Common myeloid progenitor, CD34-positive (primary cell): ENCODE data around the gene SIX4.

Source experiments
- CTCF ChIA-PET: fragments of 350-600 bp; sonication (Branson Sonifier 250); formaldehyde crosslinking; loops from one replicate; lab custom pipeline; 2021; ENCODE audit warnings: antibody characterized with exemption; lab: Charles Lee
- POLR2A ChIA-PET: fragments of 350-600 bp; sonication (Branson Sonifier 250); formaldehyde crosslinking; loops from one replicate; lab custom pipeline; 2021; ENCODE audit warnings: antibody characterized with exemption; lab: Charles Lee
- DNase-seq, 3 donors: peaks; one replicate each; pipeline versions ENCODE4 v3.0.0 to v3.0.0-alpha.2; 2013
- H3K27ac ChIP-seq, 2 experiments: 1 replicate in 1 of 2; 2 replicates in 1 of 2; pipeline ENCODE4 v1.7.0; 2013; ENCODE audit warnings: inconsistent platforms in 2 of 2, low read length in 2 of 2, mild to moderate bottlenecking in 2 of 2, low read depth in 1 of 2, moderate library complexity in 1 of 2; ENCODE audit not compliant: severe bottlenecking in 2 of 2, insufficient read depth in 1 of 2, poor library complexity in 1 of 2
- H3K27me3 ChIP-seq, 5 experiments: replicated peaks in 2 of 5; 1 replicate in 3 of 5; 2 replicates in 2 of 5; pipeline versions ENCODE4 v1.6.1 to v1.7.0; 2013; ENCODE audit warnings: low read length in 4 of 5, mild to moderate bottlenecking in 2 of 5, moderate library complexity in 2 of 5, inconsistent platforms in 1 of 5; ENCODE audit not compliant: insufficient read depth in 5 of 5, control insufficient read depth in 4 of 5
- H3K36me3 ChIP-seq, 4 experiments: 1 replicate in 2 of 4; 2 replicates in 2 of 4; pipeline versions ENCODE4 v1.6.1 to v1.7.0; 2013; ENCODE audit warnings: low read length in 3 of 4, control low read depth in 1 of 4, mild to moderate bottlenecking in 1 of 4; ENCODE audit not compliant: control insufficient read depth in 4 of 4, insufficient read depth in 4 of 4
- H3K4me1 ChIP-seq, 4 experiments: 1 replicate in 3 of 4; 2 replicates in 1 of 4; pipeline versions ENCODE4 v1.6.1 to v1.7.1; 2013; ENCODE audit warnings: low read length in 3 of 4, mild to moderate bottlenecking in 3 of 4, control low read depth in 1 of 4, inconsistent platforms in 1 of 4, moderate library complexity in 1 of 4; ENCODE audit not compliant: control insufficient read depth in 4 of 4, insufficient read depth in 4 of 4; ENCODE audit errors: control extremely low read depth in 1 of 4
- H3K4me3 ChIP-seq, 7 experiments: 1 replicate in 4 of 7; 2 replicates in 3 of 7; pipeline versions ENCODE4 v1.5.1 to v1.7.0; 2013; ENCODE audit warnings: mild to moderate bottlenecking in 7 of 7, low read length in 6 of 7, moderate library complexity in 6 of 7, inconsistent platforms in 2 of 7, low read depth in 2 of 7, control low read depth in 1 of 7; ENCODE audit not compliant: insufficient read depth in 4 of 7, control insufficient read depth in 1 of 7; ENCODE audit errors: extremely low read depth in 1 of 7
- H3K9me3 ChIP-seq, 5 experiments: 1 replicate in 4 of 5; 2 replicates in 1 of 5; pipeline versions ENCODE4 v1.6.1 to v1.7.1; 2013; ENCODE audit warnings: low read length in 4 of 5, mild to moderate bottlenecking in 2 of 5, inconsistent platforms in 1 of 5, low read depth in 1 of 5, moderate library complexity in 1 of 5; ENCODE audit not compliant: control insufficient read depth in 4 of 5, insufficient read depth in 2 of 5; ENCODE audit errors: control extremely low read depth in 1 of 5
- WGBS: methylation state at CpG from one replicate; pipeline ENCODE4 v1.1.5; 2013; ENCODE audit not compliant: insufficient coverage; 5-methylcytosine and 5-hydroxymethylcytosine counted together

SIX4 gene

DNA sequence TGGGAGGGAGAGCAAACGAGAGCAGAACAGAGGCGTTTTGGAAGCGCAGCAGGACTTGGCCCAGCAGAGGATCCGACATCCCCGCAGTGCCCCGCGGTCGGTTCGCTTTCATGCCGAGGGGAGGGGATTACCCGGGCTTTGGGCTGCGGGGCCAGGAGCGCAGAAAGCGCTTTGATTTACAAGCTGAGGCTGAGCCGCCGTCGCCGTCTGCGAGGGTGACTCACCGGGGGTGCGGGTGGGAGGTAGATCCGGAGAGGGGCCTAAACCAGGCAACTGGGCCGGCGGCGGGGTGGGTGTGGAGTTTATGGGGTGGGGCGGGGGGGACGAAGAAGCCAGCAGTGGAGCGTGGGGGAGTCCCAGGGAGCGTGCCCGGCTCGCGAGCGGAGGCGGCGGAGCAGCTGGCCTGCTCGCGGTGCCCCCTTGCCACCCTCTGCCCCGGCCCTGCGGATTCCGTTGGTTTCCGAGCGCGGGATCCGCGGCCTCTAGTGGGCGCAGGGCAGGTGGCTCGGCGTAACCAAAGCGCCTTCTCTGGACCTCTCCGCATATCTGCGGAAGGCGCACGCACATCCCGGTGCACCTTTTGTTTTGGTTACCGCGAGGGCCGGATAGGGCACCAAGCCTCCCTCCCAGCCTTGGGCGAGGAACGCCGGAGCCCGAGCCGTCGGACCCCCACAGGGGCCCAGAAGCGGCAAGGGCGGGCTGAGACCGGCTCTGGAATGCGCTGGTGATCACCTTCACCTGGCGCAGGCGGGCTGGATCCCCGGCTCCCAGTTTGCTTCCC, 2.6 kb downstream of the SIX4 start:
- H3K4me3 ChIP-seq, result peak overlapping the region in 4 of 7 experiments; percentile 47 to 75 (median 58)
- peaks cover 0 to 32% (median 28%) of the 10 kb centered on the region in 4 experiments for H3K4me1 ChIP-seq
- no peaks in the 10 kb centered on the region for H3K9me3 ChIP-seq
- no peaks in the 10 kb centered on the region for H3K36me3 ChIP-seq
- POLR2A ChIA-PET, result no interaction called here
- CTCF ChIA-PET, result interaction anchor here (0.9 to 1.2 kb wide), 2 partner anchors 7 to 12 kb away, joined by 3 read pairs; no protein-coding TSS in a partner anchor
- H3K27me3 ChIP-seq, result peaks cover 32 to 89% (median 52%) of the 10 kb centered on the region in 5 experiments
- no peak overlapping the region for H3K27ac ChIP-seq
- DNase-seq, result peak; percentile 70 to 92 (median 87)
- 3% methylated on average over 66 of the region's 70 CpGs for WGBS

DNA sequence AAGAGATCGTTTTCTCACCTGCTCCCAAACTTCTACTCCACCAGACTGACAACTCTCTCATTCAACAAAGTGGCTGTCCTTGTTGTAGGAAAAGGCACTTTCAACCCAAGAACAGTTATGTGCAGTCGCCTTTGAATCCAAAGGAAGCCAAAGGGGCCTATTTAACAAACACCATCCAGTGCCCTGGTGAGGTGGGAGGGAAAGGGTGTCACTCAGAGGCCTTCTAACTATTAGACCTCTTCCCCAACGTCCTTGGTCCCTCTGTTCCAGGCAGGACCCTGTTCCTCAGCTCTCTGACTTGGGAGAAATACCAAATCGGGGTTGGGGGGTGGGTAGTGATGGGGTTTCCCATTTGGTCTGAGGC, 3.2 kb downstream of the SIX4 start:
- no peak for DNase-seq
- Histone ChIP-seq H3K4me3 (peak overlapping the region in 2 of 7 experiments; percentile 19 to 45), H3K36me3 (no peaks in the 10 kb centered on the region), H3K9me3 (no peaks in the 10 kb centered on the region), H3K4me1 (peaks cover 0 to 32% (median 28%) of the 10 kb centered on the region in 4 experiments), H3K27ac (no peak overlapping the region), H3K27me3 (peaks cover 32 to 87% (median 52%) of the 10 kb centered on the region in 5 experiments)
- CTCF ChIA-PET, result interaction anchor here (0.9 kb wide), 1 partner anchor 8 kb away, joined by 3 read pairs; no protein-coding TSS in a partner anchor
- POLR2A ChIA-PET, result no interaction called here
- 80% methylated on average over 1 of the region's 4 CpGs for WGBS

DNA sequence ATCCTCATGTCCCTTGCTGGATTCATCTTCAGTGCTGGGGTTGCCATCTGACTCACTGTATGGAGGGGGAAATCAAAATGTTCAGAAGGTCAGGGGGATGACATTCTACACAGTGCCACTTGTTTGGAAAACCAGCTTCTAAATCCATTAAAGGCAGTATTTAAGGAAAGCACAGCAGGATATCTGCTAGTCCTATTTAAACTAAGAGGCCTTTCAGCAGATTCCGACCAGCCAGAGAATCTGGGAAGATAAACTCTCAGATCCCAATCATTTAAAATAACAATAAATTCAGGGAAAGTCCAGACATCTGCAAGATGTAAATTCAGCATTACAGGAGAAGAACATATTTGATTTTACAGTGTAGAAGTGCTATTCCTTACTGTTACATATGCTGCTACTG, 3.8 kb downstream of the SIX4 start:
- peaks cover 32 to 89% (median 52%) of the 10 kb centered on the region in 5 experiments for H3K27me3 ChIP-seq
- DNase-seq, result no peak
- CTCF ChIA-PET, result interaction anchor here (0.9 kb wide), 1 partner anchor 8 kb away, joined by 3 read pairs; no protein-coding TSS in a partner anchor
- no CpG with 5 or more reads among the region's 1 CpG for whole genome bisulfite sequencing
- H3K9me3 ChIP-seq, result no peaks in the 10 kb centered on the region
- POLR2A ChIA-PET, result no interaction called here
- no peak overlapping the region for H3K4me3 ChIP-seq
- no peaks in the 10 kb centered on the region for H3K36me3 ChIP-seq
- no peak overlapping the region for H3K27ac ChIP-seq
- peaks cover 0 to 32% (median 28%) of the 10 kb centered on the region in 4 experiments for H3K4me1 ChIP-seq

DNA sequence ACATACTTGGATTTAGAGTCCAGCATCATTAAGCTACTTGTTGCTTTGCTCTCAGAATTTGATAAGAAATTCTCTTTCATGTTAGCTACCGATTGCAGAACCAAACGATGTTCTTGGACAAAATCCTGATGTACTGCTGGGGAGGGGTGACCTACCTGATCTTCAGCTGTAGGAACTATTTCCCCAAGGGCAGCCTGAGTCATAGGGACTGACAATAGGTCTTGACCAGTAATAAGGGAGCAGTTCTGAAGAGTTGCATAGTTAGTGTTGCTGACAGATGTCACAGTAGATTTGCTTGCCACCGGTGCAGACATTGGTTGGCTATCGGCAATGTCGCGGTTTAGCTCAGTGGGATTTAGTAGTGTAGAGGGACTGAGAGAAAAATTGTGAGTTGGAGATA, 10.6 kb downstream of the SIX4 start:
- H3K4me3 ChIP-seq, result no peak overlapping the region
- H3K36me3 ChIP-seq, result no peaks in the 10 kb centered on the region
- 90% methylated on average over 2 of the region's 6 CpGs for WGBS
- no peak overlapping the region for H3K27ac ChIP-seq
- no peaks in the 10 kb centered on the region for H3K4me1 ChIP-seq
- POLR2A ChIA-PET, result no interaction called here
- no peak for DNase-seq
- peaks cover 0 to 39% (median 17%) of the 10 kb centered on the region in 5 experiments for H3K27me3 ChIP-seq
- CTCF ChIA-PET, result no interaction called here
- H3K9me3 ChIP-seq, result no peaks in the 10 kb centered on the region

DNA sequence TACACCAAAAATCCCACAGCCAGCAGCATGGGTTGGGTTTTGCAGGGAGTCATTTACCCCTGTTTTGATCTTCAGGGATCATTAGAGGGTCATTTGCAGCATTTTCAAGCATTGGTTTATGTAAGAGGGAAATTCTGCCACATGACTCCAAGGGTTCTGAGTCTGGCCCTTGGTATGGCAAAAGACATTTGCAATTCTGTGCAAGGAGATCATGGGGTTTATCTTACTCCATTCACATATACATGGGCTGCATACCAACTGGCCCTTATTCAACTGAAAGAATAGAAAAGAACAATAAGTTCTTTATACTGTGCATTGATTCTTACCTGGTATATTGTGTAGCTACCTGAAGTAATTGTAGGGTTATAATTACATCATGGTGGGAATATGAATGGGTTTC, 13.7 kb downstream of the SIX4 start:
- POLR2A ChIA-PET, result no interaction called here
- Histone ChIP-seq H3K36me3 (no peaks in the 10 kb centered on the region), H3K4me1 (no peaks in the 10 kb centered on the region), H3K27ac (no peak overlapping the region), H3K27me3 (peaks cover 3 to 35% (median 13%) of the 10 kb centered on the region in 5 experiments), H3K9me3 (peaks cover 0 to 1% (median 0%) of the 10 kb centered on the region in 5 experiments), H3K4me3 (no peak overlapping the region)
- DNase-seq, result no peak
- CTCF ChIA-PET, result no interaction called here

DNA sequence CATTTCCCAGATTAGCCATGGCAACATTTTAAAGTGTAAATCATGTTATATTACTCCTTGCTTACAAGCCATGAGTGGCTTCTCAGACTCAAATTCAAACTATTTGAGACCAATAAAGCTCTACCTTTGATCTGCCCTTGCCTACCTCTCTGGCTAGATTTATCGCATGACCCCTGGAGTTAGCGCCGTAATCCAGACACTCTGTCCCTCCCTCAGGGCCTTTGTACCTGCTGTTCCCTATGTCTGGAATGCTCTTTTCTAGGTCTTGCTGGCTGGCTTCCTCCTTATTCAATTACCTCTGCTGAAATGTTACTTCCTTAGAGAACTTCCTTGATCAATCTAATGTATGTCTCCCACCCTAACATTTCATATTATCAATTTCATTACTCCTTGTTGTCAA, 16.3 kb downstream of the SIX4 start:
- ChIA-PET CTCF (no interaction called here), POLR2A (no interaction called here)
- no peak overlapping the region for H3K4me3 ChIP-seq
- peaks cover 0 to 1% (median 0%) of the 10 kb centered on the region in 5 experiments for H3K9me3 ChIP-seq
- no peak overlapping the region for H3K27ac ChIP-seq
- no peaks in the 10 kb centered on the region for H3K36me3 ChIP-seq
- no peak for DNase-seq
- 100% methylated on average over 3 of the region's 3 CpGs for WGBS
- peaks cover 2 to 21% (median 3%) of the 10 kb centered on the region in 5 experiments for H3K27me3 ChIP-seq
- no peaks in the 10 kb centered on the region for H3K4me1 ChIP-seq

DNA sequence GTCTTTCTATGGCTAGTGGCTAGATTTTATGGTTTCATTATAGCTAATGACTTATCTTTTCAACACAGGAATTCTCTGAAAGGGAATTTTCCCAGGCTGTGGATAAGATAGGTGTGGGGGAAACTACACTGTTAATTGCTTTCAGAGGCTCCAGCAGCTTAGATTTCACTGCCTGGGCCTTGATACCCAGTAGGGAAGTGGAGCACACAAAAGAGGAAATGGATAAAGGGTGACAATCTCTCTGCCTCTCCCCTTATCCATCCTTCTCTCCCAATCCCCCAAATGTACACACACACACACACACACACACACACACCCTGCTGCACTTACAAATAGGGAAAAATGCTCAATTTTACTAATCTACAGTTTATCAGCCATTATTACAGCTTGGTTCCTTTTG, 19.1 kb downstream of the SIX4 start:
- no peaks in the 10 kb centered on the region for H3K36me3 ChIP-seq
- CTCF ChIA-PET, result interaction anchor here (1.1 kb wide), 1 partner anchor 14 kb away, joined by 3 read pairs; no protein-coding TSS in a partner anchor
- POLR2A ChIA-PET, result no interaction called here

More for the DNA sequence above, 19.1 kb downstream of the SIX4 start:
- Histone ChIP-seq H3K27ac (no peak overlapping the region), H3K4me1 (no peaks in the 10 kb centered on the region), H3K9me3 (peaks cover 0 to 19% (median 8%) of the 10 kb centered on the region in 5 experiments), H3K27me3 (peaks cover 0 to 12% (median 3%) of the 10 kb centered on the region in 5 experiments), H3K4me3 (no peak overlapping the region)
- DNase-seq, result no peak
